ENCODE data around the gene TP53I13.

TP53I13 gene

DNA sequence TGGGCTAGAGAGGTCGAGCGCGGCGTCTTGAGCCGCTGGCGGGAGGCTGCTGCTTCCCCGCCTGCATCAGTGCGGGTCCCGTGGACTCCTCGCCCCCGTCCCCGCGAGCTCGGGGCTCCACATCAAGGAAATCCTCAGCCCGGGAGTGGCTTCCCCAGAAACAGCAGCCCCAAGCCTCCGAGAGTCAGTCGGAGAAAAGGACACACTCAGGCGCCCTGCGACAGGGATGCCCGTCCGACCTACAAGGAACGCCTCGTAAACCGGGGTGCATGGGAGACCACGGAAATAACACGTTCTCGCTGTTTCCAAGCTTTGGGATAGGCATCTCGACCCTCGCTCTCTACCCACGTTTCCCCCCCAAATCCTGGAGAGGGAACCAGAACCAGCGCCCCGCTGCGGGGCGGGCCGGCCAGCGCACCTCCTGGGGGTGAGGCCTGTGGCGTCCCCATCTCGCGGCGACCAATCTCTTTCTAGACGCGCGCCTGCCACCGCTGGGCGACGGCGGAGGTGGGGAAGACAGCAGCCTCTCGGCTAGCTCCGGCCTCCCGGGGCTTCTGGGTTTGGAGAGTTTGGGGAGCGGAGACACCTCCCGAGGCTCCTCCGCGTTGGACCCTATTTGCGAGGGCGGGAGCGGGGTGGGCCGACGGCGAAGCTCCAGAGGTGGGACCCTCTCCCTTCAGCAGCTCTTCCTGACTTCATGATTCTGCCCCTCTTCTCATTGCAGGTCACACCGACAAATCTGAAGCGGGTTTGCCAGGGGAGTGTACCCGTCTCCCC is 759 bp upstream of the TP53I13 start:
- DNase-seq (ENCODE audit: low spot score) = peak; percentile 76

- no peak for DNase-seq (ENCODE audit: low spot score)
Observed at GRCh38 chr17:29569245-29569950, 897 bp downstream of the TP53I13 start.

DNA sequence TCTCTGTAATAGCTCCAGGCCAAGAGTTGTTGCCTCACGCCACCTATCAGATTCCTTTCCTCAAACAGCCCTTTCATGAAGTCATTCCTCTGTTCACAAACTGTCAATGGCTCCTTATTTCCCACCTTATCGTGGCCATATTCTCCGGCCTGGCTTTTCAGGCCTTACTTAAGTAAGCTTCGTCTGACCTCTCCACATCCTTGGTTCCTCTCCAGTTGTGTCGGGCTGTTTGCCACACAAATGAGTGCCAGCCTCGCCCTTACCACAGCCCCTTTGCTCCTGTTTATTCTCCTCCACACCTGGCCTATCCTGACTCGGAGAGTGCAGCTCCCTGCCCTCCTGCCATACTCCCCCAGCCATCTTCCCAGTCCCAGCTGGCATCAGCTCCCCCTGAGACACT is 2.0 kb downstream of the TP53I13 start:
- no peak for DNase-seq (ENCODE audit: low spot score)

DNA sequence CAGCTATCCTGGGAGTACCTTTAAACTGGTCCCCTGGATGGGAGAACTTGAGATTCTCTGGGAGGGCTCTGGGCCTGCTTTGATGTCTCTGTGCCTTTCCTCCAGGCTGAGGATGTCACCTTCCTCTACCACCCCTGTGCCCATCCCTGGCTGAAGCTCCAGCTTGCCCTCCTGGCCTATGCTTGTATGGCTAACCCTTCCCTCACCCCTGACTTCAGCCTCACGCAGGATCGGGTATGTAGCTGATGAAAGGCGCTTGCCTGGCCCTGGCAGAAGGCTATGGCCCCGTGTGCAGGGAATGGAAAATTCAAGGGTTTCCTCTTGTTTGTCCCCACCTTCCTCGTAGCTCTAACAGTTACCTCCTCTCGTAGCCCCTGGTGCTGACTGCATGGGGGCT is 3.0 kb downstream of the TP53I13 start:
- no peak for DNase-seq (ENCODE audit: low spot score)

- no peak for DNase-seq (ENCODE audit: low spot score)
Observed at GRCh38 chr17:29571883-29572681, 3.6 kb downstream of the TP53I13 start.

DNA sequence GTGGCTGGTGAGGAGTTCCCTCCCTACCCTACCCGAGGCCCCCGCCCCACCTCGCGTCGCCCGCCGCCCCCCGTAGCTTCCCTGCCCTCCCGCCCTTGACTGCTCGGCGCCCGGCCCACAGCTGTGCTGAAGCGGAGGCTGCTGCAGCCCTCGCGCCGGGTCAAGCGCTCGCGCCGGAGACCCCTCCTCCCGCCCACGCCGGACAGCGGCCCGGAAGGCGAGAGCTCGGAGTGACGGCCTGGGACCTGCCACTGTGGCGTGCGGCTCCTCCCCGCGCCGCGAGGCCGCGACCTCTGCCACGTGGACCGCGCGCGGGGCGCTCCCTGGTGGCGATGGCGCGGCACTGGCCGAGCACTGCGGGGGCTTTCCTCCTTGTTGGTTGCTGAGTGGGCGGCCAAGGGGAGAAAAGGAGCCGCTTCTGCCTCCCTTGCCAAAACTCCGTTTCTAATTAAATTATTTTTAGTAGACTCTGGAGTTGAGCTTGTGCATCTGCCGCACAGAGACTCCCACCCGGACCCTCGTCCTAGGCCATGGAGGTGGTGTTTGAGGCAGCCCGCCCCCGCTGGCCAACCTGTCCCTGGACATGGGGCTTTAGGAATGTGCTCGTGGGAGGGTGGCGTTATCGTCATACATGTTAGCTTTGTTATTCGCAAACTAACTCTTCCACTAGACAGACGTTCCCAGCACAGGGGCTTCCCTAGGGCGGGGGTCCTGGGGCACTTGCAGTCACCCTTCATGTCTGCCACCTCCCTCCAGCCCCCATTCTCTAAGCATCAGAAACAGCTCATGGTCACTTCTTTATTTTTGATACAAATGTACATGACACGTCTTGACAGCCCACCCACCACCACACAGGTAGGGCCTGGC is 4.4 kb downstream of the TP53I13 start:
- DNase-seq (ENCODE audit: low spot score) = peak; percentile 33

DNA sequence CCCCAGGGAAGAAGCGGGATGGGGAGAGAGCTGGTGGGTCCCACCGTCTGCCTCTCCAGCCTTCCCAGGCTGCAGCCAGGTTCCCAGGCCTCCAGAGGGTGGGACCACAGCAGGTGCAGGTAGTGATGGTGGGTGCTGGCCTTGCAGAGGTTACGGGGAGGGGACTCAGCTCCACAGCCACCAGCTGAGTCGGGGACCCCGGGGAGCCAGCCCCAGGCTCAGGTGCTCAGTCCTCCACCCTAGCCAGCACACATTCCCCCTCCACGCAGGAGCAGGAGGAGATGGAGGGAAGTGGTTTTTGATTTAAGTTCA is 5.0 kb downstream of the TP53I13 start:
- DNase-seq (ENCODE audit: low spot score) = no peak

DNA sequence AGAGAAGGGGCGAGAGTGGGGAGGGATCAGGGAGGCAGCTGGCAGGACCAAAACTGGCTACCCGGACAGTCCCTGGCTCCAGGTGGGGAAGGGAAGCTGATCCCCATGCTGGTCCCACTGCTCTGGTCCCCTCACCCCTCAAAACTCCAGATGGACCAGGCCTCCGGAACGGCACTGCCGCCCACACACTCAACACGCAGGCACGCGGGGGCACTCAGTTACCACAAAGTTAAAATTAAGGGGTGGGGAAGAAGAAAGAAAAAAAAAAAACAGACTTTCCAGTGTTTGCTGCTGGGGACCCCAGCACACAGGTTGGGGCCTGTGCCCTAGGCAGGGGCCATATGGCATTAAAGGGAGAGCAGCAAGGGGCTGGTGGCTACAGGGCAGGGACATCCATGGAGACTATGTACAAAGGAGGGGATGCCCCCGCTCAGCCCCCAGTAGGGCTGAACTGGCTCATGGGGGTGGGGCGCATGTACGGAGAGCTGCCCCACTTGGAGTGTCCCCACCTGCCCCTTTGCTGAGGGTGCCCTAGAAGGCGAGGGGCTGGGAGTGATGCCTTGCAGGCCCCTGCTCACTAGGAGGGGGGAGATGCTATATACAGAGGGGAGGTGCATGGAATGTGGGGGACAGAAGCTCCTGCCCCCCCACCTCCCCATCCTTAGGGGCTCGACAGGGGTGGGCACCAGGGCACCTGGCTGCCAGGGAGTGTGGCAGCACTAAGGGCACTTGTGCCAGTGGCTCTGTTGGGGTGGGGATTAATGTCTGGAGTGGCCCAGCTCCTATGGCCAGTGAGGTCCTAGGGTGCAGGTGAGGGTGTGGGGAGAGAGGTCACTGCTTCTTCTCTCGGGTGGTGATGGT is 5.6 kb downstream of the TP53I13 start:
- DNase-seq (ENCODE audit: low spot score) = no peak

DNA sequence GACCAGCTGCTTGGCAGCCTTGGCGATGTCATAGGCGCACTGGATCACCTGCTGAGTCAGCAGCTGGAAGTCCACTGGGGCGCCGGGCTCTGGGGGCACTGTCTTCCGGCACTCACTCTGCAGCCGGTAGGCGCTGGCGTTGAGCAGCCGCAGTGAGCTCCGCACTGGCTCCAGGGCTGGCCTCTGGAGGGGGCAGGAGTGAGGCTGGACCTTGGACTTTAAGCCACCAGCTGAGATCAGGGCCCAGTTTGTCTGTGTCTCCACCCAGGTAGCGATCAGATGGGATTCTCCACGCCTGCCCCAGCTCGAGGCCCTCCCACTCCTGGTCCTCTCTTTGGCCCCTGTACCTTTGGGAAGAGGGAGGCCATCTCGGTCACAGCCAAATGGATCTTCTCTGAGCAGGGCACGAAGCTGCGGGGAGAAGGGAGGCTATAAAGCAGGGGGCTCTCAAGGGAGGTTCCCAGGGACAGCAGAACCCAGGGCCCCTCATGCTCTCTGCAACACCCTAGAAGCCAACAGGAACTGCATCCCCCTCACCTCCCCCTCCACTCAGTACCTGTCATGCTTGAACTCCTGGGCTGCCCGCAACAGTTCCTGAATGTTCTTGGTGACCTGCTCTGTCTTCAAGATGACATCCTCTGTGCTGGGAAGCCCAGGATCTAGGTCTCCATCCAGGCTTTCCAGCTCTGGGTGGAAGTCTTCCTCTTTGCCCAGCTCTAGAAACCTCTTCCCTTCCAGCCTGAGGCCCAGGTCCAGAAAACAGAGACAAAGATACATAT is 6.4 kb downstream of the TP53I13 start:
- no peak for DNase-seq (ENCODE audit: low spot score)

- DNase-seq (ENCODE audit: low spot score) = no peak
Observed at GRCh38 chr17:29575511-29576213, 7.2 kb downstream of the TP53I13 start.

- no peak for DNase-seq (ENCODE audit: low spot score)
Observed at GRCh38 chr17:29576214-29577000, 7.9 kb downstream of the TP53I13 start.

GRCh38 chr17:29577001-29577370 is 8.5 kb downstream of the TP53I13 start:
- no peak for DNase-seq (ENCODE audit: low spot score)

DNA sequence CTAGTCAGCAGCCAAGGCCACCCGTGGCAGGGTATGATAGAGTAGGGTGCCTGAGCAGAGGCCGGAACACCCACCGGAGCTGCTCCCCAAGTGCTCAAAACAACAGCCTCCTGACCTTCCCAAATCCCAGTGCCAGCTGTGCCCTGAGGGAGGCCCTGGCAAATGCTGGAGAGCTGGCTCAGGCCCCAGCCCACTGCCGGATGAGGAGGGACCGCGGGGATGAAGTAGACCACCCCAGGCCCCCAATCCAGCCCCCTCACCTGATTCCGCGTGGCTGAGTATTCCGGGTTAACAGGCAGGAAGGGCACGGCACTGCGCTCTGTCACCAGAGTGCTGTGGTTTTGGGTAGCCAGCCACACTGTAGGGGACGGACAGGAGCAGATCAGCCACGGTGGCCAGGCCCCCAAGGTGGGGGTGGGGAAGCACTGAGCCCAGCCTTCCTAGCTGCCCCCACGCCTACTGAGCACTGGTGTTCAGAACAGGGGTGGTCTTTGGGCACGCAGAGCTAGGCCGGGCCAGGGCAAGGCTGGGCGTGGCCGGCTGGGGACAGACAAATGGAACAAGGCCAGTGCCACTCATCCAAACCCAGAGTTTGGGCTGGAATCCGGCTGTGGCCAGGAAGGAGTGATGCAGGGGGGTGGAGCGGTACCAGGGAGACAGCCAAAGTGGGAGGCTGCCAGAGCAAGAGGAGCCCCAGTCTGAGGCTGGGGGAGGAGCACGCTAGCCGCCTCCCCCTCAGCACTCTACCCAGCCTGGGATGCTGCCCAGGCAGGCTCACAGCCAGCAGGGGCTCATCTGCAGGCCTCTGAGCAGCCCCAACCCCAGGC is 9.1 kb downstream of the TP53I13 start:
- no peak for DNase-seq (ENCODE audit: low spot score)

DNA sequence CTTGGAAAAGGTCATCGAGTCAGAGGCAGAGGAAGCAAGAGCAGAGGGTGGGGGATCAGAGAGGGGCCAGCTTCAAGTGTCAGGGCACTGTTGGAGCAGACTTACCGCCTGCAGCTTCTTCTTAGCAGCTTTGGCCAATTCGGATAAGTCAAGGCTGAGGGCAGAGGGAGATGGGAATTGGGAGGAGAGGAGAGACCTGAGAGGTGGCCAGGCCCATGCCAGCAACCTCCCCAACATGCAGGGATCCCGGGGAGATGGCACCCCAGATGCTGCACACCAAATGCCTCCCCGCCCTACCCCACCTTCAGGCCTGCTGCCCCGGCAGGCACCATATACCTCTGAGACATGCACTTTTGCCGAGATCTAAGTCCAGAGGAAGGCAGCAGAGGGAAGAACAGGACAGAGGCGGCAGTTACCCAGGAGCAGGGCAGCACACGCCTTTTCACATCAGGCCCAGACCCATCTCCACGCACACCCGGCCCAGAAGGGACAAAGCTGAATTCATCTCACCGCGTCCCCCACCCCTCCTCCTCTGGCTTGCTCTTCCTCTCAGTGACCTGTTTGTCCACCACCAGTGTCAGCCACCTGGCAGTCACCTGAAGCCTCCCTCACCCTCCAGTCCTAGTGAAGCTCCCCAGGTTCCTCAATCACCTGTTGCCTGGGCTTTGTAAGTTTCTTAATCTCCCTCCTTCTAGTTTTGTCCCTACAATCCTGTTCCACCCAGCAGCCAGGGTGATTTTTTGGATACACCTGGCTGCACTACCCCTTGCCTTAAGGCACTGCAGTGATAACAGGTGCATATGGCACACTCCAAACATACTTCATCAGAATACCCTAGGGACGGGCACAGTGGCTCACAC is 10.4 kb downstream of the TP53I13 start:
- no peak for DNase-seq (ENCODE audit: low spot score)

DNA sequence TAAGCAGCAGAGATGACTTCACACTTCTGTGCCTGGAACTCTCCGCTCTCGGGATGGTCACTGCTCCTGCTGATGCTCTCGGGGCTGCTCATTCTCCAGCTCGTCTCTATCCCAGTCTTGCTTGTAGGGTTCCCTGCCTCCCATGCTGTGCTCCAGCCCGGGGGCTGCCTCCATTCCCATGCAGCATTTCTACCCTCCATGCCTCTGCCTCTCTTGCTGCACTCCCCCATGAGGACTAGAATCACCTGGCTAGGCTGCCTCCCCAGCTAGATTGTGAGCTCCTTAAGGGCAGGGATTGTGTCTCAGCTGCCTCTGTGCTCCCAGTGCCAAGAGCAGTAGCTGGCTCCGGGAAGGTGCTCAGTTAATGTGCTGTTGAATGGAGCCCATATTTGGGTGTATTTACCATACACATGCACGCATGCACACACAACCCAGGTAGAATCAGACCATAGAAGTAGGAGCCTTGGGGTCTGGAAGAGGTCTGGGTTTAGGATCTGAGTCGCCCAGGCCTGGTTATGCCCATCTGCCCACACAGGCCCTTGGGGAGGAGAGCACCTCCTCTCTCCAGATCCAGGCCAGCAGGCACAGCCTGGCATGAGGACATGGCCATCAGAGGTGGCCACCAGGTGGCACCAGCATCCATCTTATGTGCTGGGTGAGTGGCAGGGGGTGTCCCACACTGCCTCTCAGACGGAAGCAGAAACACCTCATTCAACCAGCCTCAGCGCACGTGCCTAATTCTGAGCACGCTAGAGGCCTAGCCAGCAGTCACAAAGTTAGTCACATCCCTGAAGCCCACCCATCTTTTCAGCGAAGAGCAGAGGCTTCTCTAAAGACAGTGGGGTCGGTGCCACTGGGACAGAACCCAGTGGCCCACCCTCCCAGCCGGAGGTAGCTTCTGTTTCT is 11.6 kb downstream of the TP53I13 start:
- peak; percentile 92 for DNase-seq (ENCODE audit: low spot score)
